ENCODE results near the gene TMED4. TPM values are rescaled to one million over a fixed set of nuclear protein-coding genes. Genes with fewer than 3 reads are reported as not detected.
A peak's percentile ranks its signal among the peaks of the same experiment; 100 is the strongest.
"Not testable (repeated sequence)": the region's sequence is repeated elsewhere in the genome, so short reads cannot be mapped to it uniquely, and the experiment has no call there.

TMED4 gene
- total RNA-seq, 1 donor from 2014 or later = 74.2 TPM

GRCh38 chr7:44607141-44608068 lies 25.4 kb upstream of the TMED4 start:
- DNase-seq = no peak

- peak; percentile 98 for DNase-seq
These were observed 24.5 kb upstream of the TMED4 start, which contains the start of gene OGDH for GRCh38 chr7:44606341-44607140. Gene OGDH (plus strand): TSS chr7:44606627. CDS start chr7:44624344, 17,717 bp downstream.

- DNase-seq = no peak
These were observed 22.9 kb upstream of the TMED4 start for GRCh38 chr7:44604941-44605340.

GRCh38 chr7:44603193-44603592 lies 21.2 kb upstream of the TMED4 start:
- DNase-seq = no peak

- DNase-seq = no peak
These were observed 20.5 kb upstream of the TMED4 start for GRCh38 chr7:44602576-44602910.

GRCh38 chr7:44599222-44599621 lies 17.2 kb upstream of the TMED4 start:
- DNase-seq = no peak

- DNase-seq = not testable (repeated sequence)
These were observed 15.2 kb upstream of the TMED4 start for GRCh38 chr7:44597181-44597580.

GRCh38 chr7:44595934-44596635 lies 14.1 kb upstream of the TMED4 start:
- no peak for DNase-seq

- DNase-seq = no peak
These were observed 8.9 kb upstream of the TMED4 start for GRCh38 chr7:44590910-44591309.

- no peak for DNase-seq
These were observed 6.0 kb upstream of the TMED4 start for GRCh38 chr7:44587843-44588711.

GRCh38 chr7:44583146-44583865 lies 1.3 kb upstream of the TMED4 start:
- DNase-seq = no peak

GRCh38 chr7:44580945-44581878 lies 819 bp downstream of the TMED4 start:
- no peak for DNase-seq

- no peak for DNase-seq
These were observed 5.8 kb downstream of the TMED4 start for GRCh38 chr7:44576228-44576627.

GRCh38 chr7:44575054-44575453 lies 7.0 kb downstream of the TMED4 start:
- DNase-seq = no peak

- DNase-seq = no peak
These were observed 7.7 kb downstream of the TMED4 start for GRCh38 chr7:44574287-44574872.

GRCh38 chr7:44573464-44574286 lies 8.4 kb downstream of the TMED4 start, which contains the start of gene DDX56:
Gene DDX56 (minus strand): TSS chr7:44573908. CDS start chr7:44573895, 13 bp downstream.
- DNase-seq = peak; percentile 89

- no peak for DNase-seq
These were observed 9.3 kb downstream of the TMED4 start for GRCh38 chr7:44572771-44573170.

GRCh38 chr7:44569959-44570358 lies 12.1 kb downstream of the TMED4 start:
- DNase-seq = no peak
